HL-60 (cell line): ENCODE measurements around the gene IL4R.
A peak's percentile ranks its signal among the peaks of the same experiment; 100 is the strongest.

Experiments used
- DNase-seq, 2 experiments: peaks; one replicate each; pipeline ENCODE4 v3.0.0-alpha.2; 2010 to 2020; ENCODE audit warnings: low read depth in 1 of 2, low spot score in 1 of 2
- H3K27ac ChIP-seq: fragments of 250-450 bp; sonication (Bioruptor Pico); replicated peaks from 2 replicates; pipeline ENCODE4 v1.5.1; 2020; ENCODE audit warnings: mild to moderate bottlenecking, moderate library complexity
- H3K27me3 ChIP-seq: fragments of 250-450 bp; sonication (Bioruptor Pico); 2 replicates; pipeline ENCODE4 v1.5.1; 2021; ENCODE audit warnings: mild to moderate bottlenecking, moderate library complexity; ENCODE audit not compliant: insufficient read depth, poor library complexity, severe bottlenecking
- H3K4me3 ChIP-seq: replicated peaks from 2 replicates; pipeline ENCODE4 v1.5.1; 2011; ENCODE audit warnings: mild to moderate bottlenecking, control low read depth, low read length; ENCODE audit not compliant: insufficient read depth
- CTCF ChIP-seq: IDR thresholded peaks from one replicate; pipeline ENCODE4 v1.5.1; 2011; ENCODE audit warnings: low read length, control low read depth, inconsistent platforms; ENCODE audit not compliant: insufficient read depth
- GABPA ChIP-seq: IDR thresholded peaks from 2 replicates; pipeline ENCODE4 v1.6.1; 2012; ENCODE audit warnings: low read depth
- POLR2AphosphoS5 ChIP-seq: IDR thresholded peaks from 2 replicates; pipeline ENCODE4 v1.6.1; 2012; ENCODE audit warnings: low read depth
- REST ChIP-seq: IDR thresholded peaks from 2 replicates; pipeline ENCODE4 v1.6.1; 2012; ENCODE audit warnings: low read depth; ENCODE audit not compliant: insufficient replicate concordance
- SPI1 ChIP-seq: IDR thresholded peaks from 2 replicates; pipeline ENCODE4 v1.6.1; 2012; ENCODE audit warnings: low read depth, mild to moderate bottlenecking, borderline replicate concordance

The IL4R gene

GRCh38 chr16:27341549-27341948 is 27.8 kb downstream of the IL4R start:
- TF ChIP-seq REST = no peak
- peak; percentile 97 for TF ChIP-seq SPI1
- no peak for TF ChIP-seq POLR2AphosphoS5
- no peak for TF ChIP-seq CTCF
- Histone ChIP-seq H3K27ac (no peak overlapping the region), H3K4me3 (no peak overlapping the region), H3K27me3 (no peaks in the 10 kb centered on the region)
- peak in 1 of 2 experiments; percentile 28 for DNase-seq

GRCh38 chr16:27341971-27342370 is 28.2 kb downstream of the IL4R start:
- TF ChIP-seq POLR2AphosphoS5 (no peak), REST (no peak), CTCF (no peak), SPI1 (no peak), GABPA (no peak)
- Histone ChIP-seq H3K27me3 (no peaks in the 10 kb centered on the region), H3K27ac (no peak overlapping the region), H3K4me3 (no peak overlapping the region)
- DNase-seq = no peak

GRCh38 chr16:27344721-27345120 is 30.9 kb downstream of the IL4R start:
- H3K27ac ChIP-seq = no peak overlapping the region
- H3K4me3 ChIP-seq = no peak overlapping the region
- TF ChIP-seq REST = no peak
- no peak for TF ChIP-seq CTCF
- TF ChIP-seq SPI1 = no peak
- no peak for TF ChIP-seq POLR2AphosphoS5
- no peak for TF ChIP-seq GABPA
- no peaks in the 10 kb centered on the region for H3K27me3 ChIP-seq
- no peak for DNase-seq
